ENCODE data around the gene SUFU.

DNA sequence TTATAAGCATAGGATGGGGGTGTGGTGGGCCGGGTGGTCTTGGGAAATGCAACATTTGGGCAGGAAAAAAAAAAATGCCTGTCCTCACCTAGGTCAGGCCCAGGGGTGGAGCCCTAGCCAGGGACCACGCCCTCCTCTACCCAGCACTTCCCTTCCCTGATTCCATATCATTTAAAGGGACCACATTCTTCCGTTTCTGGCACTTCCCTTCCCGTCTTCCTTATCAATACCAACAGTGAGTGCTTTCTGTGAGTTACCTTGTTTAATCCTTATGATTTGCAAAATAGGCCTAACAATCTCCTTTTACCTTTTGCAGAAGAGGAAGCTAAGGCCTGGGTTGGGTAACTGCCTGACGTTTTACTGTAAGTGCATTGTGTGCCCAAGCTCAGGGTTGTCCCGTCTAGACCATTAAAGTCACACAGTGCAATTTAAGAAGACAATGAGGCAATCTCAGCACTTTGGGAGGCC, 35.8 kb upstream of the SUFU start:
- TF ChIP-seq POLR2A (IDR thresholded peaks at IDR 0.05) (no peak), CTCF (IDR thresholded peaks at IDR 0.05) (no peak)

Data from vagina (tissue), 2 donors.